G401 (cell line): ENCODE data around the gene CALML6. TPM values are rescaled to one million over a fixed set of nuclear protein-coding genes. Genes with fewer than 3 reads are reported as not detected.
"Not testable (repeated sequence)": the region's sequence is repeated elsewhere in the genome, so short reads cannot be mapped to it uniquely, and the experiment has no call there.

Source experiments
- DNase-seq: peaks from one replicate; pipeline ENCODE4 v3.0.0-alpha.2; 2015; ENCODE audit warnings: low spot score
- in situ Hi-C: cut with HindIII; loops from 2 replicates; pipeline ENCODE4 v1.10.0; 2016; ENCODE audit warnings: low sequenced_read_pairs, mixed read lengths
- total RNA-seq: library from RNA; depleted of rRNA; stranded (reverse); fragments of >200 nt; shearing (Covaris generic); gene quantifications from 2 replicates; pipeline ENCODE4 v1.2.3, GENCODE V29; 2014; rRNA removed

The CALML6 gene
- total RNA-seq = not detected in 2 replicates

- no peak for DNase-seq
- in situ Hi-C loops = no loop called here
Measured at GRCh38 chr1:1914971-1915692, at the start of gene CALML6. Gene CALML6, plus strand, starts transcription at chr1:1915260. Its CDS starts 21 bp downstream, at chr1:1915281.

- in situ Hi-C loops = no loop called here
- DNase-seq = no peak
Measured at GRCh38 chr1:1867164-1867563, 47.9 kb upstream of the CALML6 start.

GRCh38 chr1:1869469-1869868, 45.6 kb upstream of the CALML6 start:
- no peak for DNase-seq
- in situ Hi-C loops = no loop called here

GRCh38 chr1:1872329-1872994, 42.6 kb upstream of the CALML6 start:
- DNase-seq = no peak
- in situ Hi-C loops = no loop called here

- in situ Hi-C loops = no loop called here
- DNase-seq = peak; percentile 92
Measured at GRCh38 chr1:1873186-1873585, 41.9 kb upstream of the CALML6 start.

- no peak for DNase-seq
- in situ Hi-C loops = no loop called here
Measured at GRCh38 chr1:1874901-1875300, 40.2 kb upstream of the CALML6 start.

- DNase-seq = no peak
- in situ Hi-C loops = no loop called here
Measured at GRCh38 chr1:1875932-1876331, 39.1 kb upstream of the CALML6 start.

- in situ Hi-C loops = no loop called here
Measured at GRCh38 chr1:1876335-1876930, 38.6 kb upstream of the CALML6 start.

GRCh38 chr1:1877865-1878436, 37.1 kb upstream of the CALML6 start:
- no peak for DNase-seq
- in situ Hi-C loops = no loop called here

More at GRCh38 chr1:1876335-1876930, 38.6 kb upstream of the CALML6 start:
- no peak for DNase-seq

- in situ Hi-C loops = loop anchor here (10.0 kb wide), 1 partner anchor 55 kb away; no protein-coding TSS in a partner anchor
- no peak for DNase-seq
Measured at GRCh38 chr1:1879942-1880341, 35.1 kb upstream of the CALML6 start.

- in situ Hi-C loops = loop anchor here (10.0 kb wide), 1 partner anchor 56 kb away; no protein-coding TSS in a partner anchor
Measured at GRCh38 chr1:1880617-1881312, 34.3 kb upstream of the CALML6 start.

GRCh38 chr1:1881727-1882126, 33.3 kb upstream of the CALML6 start:
- in situ Hi-C loops = loop anchor here (10.0 kb wide), 1 partner anchor 57 kb away; no protein-coding TSS in a partner anchor
- DNase-seq = peak; percentile 66

More at GRCh38 chr1:1880617-1881312, 34.3 kb upstream of the CALML6 start:
- DNase-seq = no peak

- DNase-seq = no peak
- in situ Hi-C loops = loop anchor here (10.0 kb wide), 1 partner anchor 58 kb away; no protein-coding TSS in a partner anchor
Measured at GRCh38 chr1:1883092-1883873, 31.8 kb upstream of the CALML6 start.

- in situ Hi-C loops = loop anchor here (10.0 kb wide), 1 partner anchor 59 kb away; no protein-coding TSS in a partner anchor
- not testable (repeated sequence) for DNase-seq
Measured at GRCh38 chr1:1883890-1884289, 31.2 kb upstream of the CALML6 start.

GRCh38 chr1:1889090-1889750, 25.8 kb upstream of the CALML6 start:
- in situ Hi-C loops = loop anchor here (10.0 kb wide), 1 partner anchor 64 kb away; no protein-coding TSS in a partner anchor
- DNase-seq = no peak

- in situ Hi-C loops = loop anchor here (10.0 kb wide), 1 partner anchor 65 kb away; no protein-coding TSS in a partner anchor
- no peak for DNase-seq
Measured at GRCh38 chr1:1889847-1890505, 25.1 kb upstream of the CALML6 start.
